Fibroblast of lung (primary cell): ENCODE results near the gene PITPNB.

Source experiments
- EZH2 ChIP-seq: IDR thresholded peaks from 2 replicates; pipeline ENCODE4 v1.5.1; 2012; ENCODE audit warnings: low read length, control low read depth, mild to moderate bottlenecking; ENCODE audit errors: missing control alignments
- TF ChIP-seq, protein P1 (sequence below), 2 donors: IDR thresholded peaks in 1 of 2; conservative IDR thresholded peaks in 1 of 2; 1 replicate in 1 of 2; 2 replicates in 1 of 2; pipeline ENCODE4 v1.5.1; 2011 to 2012; ENCODE audit warnings: low read length in 2 of 2, control low read depth in 1 of 2, inconsistent platforms in 1 of 2, low read depth in 1 of 2, mild to moderate bottlenecking in 1 of 2

GRCh38 chr22:27809700-27810608 is 109.1 kb downstream of the PITPNB start:
- TF ChIP-seq, protein P1, sequence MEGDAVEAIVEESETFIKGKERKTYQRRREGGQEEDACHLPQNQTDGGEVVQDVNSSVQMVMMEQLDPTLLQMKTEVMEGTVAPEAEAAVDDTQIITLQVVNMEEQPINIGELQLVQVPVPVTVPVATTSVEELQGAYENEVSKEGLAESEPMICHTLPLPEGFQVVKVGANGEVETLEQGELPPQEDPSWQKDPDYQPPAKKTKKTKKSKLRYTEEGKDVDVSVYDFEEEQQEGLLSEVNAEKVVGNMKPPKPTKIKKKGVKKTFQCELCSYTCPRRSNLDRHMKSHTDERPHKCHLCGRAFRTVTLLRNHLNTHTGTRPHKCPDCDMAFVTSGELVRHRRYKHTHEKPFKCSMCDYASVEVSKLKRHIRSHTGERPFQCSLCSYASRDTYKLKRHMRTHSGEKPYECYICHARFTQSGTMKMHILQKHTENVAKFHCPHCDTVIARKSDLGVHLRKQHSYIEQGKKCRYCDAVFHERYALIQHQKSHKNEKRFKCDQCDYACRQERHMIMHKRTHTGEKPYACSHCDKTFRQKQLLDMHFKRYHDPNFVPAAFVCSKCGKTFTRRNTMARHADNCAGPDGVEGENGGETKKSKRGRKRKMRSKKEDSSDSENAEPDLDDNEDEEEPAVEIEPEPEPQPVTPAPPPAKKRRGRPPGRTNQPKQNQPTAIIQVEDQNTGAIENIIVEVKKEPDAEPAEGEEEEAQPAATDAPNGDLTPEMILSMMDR (conservative IDR thresholded peaks at IDR 0.05 in 1 of 2, IDR thresholded peaks at IDR 0.05 in 1 of 2; ENCODE audit: low read depth in 1 of 2, low read length in 2 of 2) = no peak
- TF ChIP-seq EZH2 = no peak
